HG02938 (cell line): ENCODE results near the gene CDC42EP2.
A peak's percentile ranks its signal among the peaks of the same experiment; 100 is the strongest.
"Not testable (repeated sequence)": the region's sequence is repeated elsewhere in the genome, so short reads cannot be mapped to it uniquely, and the experiment has no call there.

Source experiments
- ATAC-seq: cut with Tn5 transposase; IDR thresholded peaks from one replicate; pipeline ENCODE4 v1.9.1; 2021; ENCODE audit warnings: mild to moderate bottlenecking, moderate library complexity; ENCODE audit not compliant: unreplicated experiment

The CDC42EP2 gene

DNA sequence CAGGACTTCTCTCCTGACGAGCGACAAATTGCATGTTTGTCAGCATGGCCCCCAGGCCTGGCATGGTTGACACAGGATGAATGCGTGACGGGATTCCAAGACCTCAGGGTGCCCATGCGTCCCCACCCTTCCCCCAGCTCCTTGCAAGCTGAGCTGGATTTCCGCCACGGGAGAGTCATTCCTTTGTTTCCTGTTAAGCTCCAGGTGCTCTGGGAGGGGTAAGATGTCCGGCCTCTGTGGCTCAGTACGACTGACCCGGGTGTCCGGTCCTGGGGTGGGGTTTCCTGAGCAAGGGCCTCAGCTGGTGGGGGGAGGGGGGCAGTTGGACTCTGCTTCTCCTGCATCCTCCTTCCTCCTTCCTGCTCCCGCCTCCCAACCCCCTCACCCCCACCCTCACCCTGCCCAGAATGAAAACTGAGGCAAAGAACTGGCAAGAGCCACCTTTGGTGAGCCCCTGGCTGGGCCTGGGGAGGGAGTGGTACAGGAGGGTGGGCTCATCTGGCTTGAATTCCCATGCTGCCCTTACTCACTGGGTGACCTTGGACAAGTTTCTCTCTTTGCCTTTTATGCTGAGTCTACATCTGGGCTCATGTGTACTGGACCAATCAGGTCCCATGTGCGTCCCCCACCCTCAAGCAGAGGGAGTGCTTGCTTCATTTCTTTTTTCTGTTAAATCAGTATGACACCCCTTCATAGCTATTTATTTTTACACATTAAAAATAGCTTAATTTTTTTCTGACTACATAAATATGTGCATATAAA, 2.5 kb downstream of the CDC42EP2 start:
- ATAC-seq, result no peak

DNA sequence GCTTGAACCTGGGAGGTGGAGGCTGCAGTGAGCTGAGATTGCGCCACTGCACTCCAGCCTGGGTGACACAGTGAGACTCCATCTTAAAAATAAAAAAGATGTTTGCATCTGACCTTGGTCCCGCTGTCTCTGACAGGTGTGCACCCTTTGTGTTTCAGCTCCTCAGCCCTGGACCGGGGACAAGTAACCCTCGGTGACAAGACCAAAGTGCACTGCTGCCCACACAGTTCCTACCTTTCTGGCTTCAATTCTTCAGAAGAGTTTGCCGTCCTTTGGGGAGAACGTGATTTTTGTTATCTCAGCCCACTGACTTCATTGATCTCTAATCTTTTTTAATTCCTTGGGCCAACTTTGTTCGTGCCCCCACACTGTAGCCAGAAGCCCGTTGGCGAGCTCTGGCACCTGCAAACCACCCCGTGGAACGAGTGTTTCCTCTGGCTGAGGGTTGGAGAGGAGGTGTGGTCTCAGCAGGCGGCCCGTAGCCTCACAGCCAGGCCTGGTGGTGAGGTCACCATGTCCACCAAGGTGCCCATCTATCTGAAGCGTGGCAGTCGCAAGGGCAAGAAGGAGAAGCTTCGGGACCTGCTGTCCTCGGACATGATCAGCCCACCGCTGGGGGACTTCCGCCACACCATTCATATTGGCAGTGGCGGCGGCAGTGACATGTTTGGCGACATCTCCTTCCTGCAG, 5.9 kb downstream of the CDC42EP2 start:
- ATAC-seq, result no peak

DNA sequence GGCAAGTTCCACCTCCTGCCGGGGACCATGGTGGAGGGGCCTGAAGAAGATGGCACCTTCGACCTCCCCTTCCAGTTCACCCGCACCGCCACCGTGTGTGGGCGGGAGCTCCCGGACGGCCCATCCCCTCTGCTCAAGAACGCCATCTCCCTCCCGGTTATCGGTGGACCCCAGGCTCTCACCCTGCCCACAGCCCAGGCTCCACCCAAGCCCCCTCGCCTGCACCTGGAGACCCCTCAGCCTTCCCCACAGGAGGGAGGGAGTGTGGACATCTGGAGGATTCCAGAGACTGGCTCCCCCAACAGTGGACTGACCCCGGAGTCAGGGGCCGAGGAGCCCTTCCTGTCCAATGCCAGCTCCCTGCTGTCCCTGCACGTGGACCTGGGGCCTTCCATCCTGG, 6.4 kb downstream of the CDC42EP2 start:
- no peak for ATAC-seq

DNA sequence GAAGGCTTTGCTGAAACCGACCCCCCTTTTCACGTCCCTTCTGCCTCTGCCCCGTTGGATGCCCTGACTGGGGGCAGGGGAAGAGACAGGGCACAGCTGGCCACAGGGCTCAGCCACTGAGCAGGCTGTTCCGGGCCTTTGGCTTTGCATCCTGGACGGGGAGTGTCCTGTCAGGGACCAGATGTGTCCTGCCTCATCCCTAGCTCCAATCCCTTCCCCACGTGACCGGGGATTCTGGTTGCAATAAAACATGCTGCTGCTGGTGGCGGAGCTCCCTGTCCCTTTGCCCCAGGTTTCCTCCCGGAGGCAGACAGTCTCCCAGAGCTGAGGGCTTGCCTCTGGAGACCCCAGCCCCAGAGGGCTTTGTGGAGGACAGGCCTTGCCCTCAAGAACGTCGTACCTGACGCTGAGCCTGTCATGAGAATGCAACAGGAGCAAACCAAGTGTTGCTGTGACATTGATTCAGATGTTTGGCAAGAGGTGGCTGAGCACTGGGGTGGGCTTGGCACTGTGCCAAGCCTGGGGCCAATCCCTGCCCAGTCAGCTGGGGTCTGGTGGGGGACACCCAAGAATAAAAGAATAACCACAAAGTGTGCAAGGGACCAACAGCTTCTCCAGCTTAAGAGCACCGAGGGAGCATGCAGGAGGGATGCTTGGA, 7.3 kb downstream of the CDC42EP2 start:
- ATAC-seq, result no peak

DNA sequence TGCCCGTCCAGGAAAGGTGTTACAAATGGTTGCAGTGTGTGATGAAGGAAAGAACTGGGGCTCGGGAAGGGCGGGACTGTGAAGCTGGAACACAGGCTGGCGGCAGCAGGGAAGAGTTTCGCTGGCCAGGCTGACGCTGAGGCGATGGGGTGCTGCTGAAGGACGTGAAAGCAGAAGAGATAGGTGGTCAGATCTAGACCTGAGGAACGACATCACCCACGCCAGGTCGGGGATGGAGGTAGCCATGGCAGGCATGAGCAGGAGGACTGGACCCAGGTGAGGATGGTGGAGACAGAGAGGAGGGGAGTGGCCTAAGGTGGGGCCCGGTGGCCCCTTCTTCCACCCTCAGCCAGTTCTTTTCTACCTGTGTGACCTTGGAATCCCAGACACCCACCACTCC, 9.1 kb downstream of the CDC42EP2 start:
- ATAC-seq, result no peak

DNA sequence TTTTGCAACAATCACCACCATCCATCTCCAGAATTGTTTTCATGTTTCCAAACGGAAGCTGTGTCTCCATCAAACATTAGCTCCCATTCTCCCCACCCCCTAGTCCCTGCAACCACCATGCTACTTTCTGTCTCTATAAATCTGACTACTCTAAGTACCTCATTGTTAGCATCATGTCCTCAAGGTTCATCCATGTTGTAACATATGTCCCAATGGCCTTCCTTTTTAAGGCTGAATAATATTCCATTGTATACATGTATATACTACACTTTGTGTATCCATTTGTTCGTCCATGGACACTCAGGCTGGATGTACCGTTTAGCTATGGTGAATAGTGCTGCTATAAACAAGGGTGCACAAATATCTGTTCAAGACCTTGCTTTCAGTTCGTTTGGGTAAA, 10.8 kb downstream of the CDC42EP2 start:
- ATAC-seq, result no peak

DNA sequence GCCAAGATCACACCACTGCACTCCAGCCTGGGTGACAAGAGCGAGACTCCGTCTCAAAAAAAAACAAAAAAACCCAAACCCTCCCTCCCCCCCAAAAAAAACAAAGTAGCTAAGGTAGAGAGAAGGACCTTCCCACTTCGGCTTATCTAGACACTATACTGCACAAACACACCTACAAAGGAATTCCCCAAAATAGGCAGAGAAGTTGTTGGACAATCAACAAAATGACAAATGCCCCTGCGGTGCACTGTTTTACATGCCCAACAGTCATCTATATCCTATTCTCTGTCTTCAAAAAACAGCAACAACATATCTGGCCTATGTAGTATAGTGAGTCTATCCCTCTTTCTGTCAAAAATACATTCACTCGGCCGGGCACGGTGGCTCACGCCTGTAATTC, 12.4 kb downstream of the CDC42EP2 start:
- ATAC-seq, result no peak

DNA sequence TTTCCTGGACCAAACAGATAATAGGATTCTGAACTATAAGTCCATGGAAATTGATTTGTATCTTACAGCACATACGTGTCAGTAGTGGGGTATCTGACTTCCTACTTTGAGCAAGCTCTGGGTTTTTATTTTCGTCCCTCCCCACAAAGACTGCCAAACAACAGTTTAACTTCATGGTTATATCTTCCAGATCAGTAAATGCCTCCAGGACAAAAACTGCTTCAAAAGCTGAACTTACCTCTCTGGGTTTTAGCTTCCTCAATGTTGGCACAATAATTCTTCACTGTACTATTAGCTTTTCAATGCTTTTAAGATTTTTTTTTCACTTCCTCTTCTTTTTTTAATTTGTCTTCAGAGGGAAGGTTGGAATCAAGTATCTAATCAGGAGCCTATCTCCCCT, 14.8 kb downstream of the CDC42EP2 start:
- ATAC-seq, result no peak

DNA sequence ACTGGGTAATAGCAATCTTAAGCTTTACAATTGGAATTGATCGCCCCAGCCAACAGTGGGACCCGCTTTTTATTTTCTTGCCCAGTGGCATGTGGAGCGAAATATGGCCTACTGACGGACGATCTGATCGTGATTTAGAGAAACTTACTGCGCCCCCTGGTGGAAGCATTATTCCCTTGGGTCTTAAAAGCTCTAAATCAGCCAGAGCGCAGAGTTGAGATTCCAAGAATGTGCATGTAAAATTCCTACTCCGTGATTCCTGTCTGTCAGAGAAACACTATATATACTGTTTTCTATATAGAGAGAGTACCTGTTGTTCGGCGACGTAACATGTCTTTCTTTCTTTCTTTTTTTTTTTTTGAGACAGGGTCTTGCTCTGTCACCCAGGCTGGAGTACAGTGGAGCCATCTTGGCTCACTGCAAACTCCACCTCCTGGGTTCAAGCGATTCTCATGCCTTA, 15.3 kb downstream of the CDC42EP2 start:
- ATAC-seq, result no peak

DNA sequence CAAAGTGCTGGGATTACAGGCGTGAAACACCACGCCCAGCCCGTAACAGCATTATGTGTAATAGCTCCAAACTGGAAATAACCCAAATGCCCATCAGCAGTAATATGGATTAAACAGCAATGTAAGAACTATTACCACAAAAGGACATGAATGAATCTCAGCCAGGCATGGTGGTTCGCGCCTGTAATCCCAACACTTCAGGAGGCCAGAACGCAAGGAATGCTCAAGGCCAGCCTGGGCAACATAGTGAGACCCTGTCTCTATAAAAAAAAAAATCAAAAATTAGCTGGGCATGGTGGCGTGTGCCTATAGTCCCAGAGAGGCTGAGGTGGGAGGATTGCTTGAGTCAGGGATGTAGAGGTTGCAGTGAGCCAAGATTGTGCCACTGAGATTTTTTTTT, 15.9 kb downstream of the CDC42EP2 start:
- ATAC-seq, result no peak

DNA sequence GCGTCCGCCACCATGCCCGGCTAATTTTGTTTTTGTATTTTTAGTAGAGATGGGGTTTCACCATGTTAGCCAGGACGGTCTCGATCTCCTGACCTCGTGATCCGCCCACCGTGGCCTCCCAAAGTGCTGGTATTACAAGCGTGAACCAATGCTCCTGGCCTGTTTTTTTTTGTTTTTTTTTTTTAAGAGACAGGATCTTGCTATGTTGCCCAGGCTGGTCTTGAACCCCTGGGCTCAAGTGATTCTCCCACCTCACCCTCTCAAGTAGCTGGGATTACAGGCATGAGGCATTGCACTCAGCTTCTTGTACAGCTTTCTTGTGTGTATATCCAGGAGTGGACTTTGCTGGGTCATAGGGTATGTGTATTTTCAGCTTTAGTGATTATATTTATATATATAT, 17.9 kb downstream of the CDC42EP2 start:
- not testable (repeated sequence) for ATAC-seq

DNA sequence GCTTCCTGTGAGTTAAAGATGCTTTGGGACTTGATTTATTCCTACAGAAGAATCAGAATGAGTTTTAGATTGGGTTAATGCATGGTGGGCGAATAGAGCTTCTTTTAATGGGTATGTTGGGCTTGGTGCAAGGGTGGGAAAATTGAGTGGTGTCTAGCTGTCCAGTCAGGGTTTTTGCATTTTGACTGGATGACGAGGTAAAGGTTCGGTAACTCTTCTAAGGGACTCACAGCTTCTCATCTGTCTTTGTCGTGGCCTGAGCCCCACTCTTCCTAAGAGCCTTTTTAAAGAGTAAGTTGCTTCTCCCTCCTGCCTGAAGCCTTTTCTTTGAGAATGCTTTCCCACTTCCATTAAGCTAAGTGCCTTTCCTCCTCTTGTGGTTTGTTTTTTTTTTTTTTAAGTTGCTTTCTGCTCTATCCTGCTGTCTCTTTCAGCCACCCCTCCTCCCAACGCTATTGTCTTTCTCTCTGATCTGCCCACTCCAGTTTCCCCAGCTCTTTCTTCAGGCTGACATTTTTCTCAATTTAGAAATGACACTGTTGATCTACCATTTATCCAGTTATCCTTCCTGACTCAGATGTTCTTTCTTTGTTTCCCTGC, 20.1 kb downstream of the CDC42EP2 start:
- no peak for ATAC-seq

DNA sequence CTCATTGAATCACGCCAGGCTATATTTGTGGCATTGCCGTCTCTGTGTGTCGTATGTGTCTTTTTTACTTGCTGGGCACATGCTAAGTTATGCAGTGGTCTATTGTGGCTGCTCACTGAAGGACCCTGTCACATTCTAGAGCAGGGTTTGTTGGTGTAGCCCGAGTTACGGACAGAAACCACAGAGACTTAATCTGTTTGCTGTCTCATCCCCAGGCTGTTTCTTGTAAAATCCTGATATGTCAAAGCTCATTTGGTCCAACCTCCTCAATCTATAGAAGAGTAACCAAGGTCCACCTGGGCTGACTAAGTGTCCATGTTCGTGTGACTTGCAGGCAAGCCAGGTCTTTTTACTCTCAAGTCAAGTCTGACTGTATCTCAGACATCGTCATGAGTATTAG, 24.0 kb downstream of the CDC42EP2 start:
- ATAC-seq, result no peak

DNA sequence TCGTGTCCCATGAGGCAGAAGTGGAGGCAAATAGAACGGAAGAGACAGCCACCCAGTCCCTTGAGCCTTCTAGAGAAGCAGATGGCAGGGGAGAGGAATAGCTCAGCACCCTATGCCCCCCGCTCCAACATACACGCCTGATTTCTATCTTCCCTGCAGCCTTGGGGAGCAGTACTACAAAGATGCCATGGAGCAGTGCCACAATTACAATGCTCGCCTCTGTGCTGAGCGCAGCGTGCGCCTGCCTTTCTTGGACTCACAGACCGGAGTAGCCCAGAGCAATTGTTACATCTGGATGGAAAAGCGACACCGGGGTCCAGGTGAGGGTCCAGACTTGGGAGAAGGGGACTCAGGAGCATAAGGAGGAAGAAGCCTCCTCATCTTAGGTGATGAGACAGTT, 25.6 kb downstream of the CDC42EP2 start:
- ATAC-seq, result no peak

DNA sequence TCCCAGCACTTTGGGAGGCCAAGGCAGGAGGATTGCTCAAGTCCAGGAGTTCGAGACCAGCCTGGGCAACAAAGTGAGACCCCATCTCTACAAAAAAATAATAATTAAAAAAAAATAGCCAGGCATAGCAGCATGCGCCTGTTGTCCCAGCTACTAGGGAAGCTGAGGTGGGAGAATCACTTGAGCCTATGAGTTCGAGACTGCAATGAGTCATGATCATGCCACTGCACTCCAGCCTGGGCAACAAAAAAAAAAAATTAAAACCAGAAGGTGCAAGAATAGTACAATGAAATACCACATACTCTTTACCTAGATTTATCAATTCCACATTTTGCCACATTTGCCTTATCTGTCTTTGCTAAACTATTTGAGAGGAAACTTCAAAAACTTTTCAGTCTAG, 27.2 kb downstream of the CDC42EP2 start:
- ATAC-seq, result no peak

DNA sequence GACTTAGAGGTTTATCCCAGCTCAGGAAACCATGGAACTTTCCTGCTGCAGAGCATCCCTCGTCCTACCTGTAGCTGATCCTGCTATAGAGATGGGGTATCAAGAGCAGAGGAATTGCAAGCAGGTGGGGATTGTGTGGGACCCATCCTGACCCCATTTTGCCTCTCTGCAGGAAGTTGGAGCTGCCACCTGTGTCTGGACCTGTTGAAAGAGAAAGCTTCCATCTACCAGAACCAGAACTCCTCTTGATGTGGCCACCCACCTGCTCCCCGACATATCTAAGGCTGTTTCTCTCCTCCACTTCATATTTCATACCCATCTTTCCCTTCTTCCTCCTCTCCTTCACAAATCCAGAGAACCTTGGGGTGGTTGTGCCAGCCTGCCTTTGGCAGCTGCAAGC, 36.8 kb downstream of the CDC42EP2 start:
- no peak for ATAC-seq

DNA sequence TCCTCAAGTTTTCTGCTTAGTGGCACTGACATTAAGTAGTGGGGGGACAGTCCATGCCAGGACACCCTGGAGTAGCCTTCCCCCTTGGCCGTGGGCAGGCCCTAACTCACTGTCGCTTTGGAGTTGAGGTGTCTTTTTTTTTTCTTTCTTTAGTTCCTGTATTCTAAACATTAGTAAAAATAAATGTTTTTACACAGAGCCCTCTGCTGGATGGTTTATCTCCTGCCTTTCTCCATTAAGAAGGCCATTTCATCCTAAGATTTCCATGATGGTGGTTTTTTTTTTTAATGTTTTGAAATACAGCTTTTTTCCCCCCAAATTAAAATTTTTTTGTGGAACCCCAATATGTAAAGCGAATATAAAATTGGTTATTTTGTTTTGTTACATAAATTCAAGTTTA, 38.1 kb downstream of the CDC42EP2 start:
- ATAC-seq, result no peak

DNA sequence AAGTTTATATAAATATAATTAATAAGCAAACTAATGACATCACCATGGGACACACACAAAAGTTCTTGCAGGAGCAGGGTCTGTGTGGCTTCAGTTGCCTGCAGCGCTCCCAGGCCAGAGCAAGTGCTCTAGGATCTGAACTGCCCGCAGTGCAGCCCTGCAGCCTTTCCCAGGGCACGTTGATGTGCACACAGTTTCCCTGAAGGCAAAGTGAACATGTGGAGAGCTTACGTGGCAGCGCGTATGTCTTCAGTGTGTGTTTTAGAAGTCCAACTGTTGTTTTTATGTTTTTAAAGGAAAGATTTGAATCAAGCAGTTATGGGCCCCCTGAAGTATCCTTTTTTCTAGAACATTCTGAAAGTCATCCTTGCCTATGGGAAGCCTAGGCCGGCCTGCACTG, 38.7 kb downstream of the CDC42EP2 start:
- ATAC-seq, result no peak

DNA sequence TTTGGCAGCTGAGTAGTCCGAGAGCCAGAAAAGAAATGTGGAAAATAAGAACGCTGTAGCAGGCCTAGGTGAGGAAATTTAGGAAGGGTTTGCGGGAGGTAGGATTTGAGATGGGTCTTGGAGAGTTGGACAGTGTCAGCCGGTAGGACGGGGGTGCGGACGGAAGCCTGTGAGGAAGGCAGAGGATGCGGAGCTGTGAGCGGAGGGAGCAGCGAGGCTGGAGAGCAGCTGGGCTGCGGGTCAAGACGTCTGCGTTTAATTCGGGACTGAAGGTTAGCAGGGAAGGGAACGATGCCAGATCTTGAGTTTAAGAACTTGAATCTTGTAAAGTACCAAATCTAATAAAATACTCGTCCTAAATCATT, 39.2 kb downstream of the CDC42EP2 start:
- ATAC-seq, result no peak

DNA sequence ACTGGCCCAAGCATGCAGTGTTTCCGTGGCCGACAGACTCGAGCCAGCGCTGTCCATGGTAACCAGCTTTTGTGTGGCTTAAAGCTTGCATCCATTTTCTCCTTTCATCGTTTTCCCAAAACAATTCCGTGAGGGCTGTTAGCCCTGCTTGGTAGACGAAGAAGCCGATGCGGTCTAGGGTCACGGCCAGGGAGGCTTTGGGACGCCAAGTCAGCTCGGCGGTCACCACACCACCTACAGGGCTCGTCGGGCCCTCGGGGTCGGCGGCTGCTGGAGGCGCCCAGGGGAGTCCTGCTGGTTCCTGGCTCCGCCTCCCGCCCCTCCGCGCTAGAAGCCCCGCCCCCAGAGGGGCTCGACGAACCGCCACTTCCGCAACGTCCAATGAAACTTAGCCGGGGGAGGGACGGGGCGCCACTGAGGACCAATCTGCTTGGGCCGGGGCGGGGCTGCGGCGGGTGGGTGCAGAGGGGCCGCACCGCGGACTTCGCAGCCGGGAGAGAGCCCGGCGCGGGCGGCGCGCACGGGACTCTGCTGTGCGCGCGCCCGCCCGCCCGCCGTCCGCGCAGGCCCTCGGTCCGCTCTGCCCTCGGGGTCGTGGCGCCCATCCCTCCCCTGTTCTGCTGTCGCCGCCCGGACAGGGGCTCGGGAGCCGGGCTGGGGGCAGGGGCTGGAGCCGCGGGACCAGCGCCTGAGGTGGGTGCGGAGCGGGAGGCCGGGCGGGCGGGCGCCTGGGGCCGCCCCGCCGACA, 39.8 kb downstream of the CDC42EP2 start, which contains the start of gene TIGD3:
Gene TIGD3 (plus strand): TSS at position 487 of the 748 bp plus-strand sequence. CDS start 1,058 bp downstream, outside the sequence.
- ATAC-seq, result peak; percentile 77
